H9 (cell line): Measurements from ENCODE around the gene NKD1. TPM values are rescaled to one million over a fixed set of nuclear protein-coding genes. Genes with fewer than 3 reads are reported as not detected.

ENCODE experiments used
- DNase-seq: peaks from one replicate; pipeline ENCODE4 v3.0.0-alpha.2; 2017
- H2AFZ ChIP-seq: one replicate; pipeline ENCODE4 v1.6.1; 2013; ENCODE audit warnings: mild to moderate bottlenecking, low read length, control low read depth, moderate library complexity
- H2AK5ac ChIP-seq: 2 replicates; pipeline ENCODE4 v1.6.1; 2013; ENCODE audit warnings: low read length, control low read depth, mixed read lengths; ENCODE audit not compliant: insufficient read length
- H2BK120ac ChIP-seq: one replicate; pipeline ENCODE4 v1.6.1; 2013; ENCODE audit warnings: low read depth, mild to moderate bottlenecking, low read length, control low read depth, inconsistent platforms; ENCODE audit not compliant: poor library complexity, severe bottlenecking
- H2BK12ac ChIP-seq: 2 replicates; pipeline ENCODE4 v1.6.1; 2013; ENCODE audit warnings: low read length, control low read depth, mixed read lengths, low read depth; ENCODE audit not compliant: insufficient read length
- H2BK15ac ChIP-seq: 2 replicates; pipeline ENCODE4 v1.6.1; 2013; ENCODE audit warnings: low read depth, low read length, control low read depth
- H2BK20ac ChIP-seq: one replicate; pipeline ENCODE4 v1.6.1; 2013; ENCODE audit warnings: low read depth, mild to moderate bottlenecking, low read length, control low read depth, inconsistent platforms; ENCODE audit not compliant: poor library complexity, severe bottlenecking
- H2BK5ac ChIP-seq: 2 replicates; pipeline ENCODE4 v1.6.1; 2013; ENCODE audit warnings: low read length, control low read depth, mixed read lengths; ENCODE audit not compliant: insufficient read length
- H3K14ac ChIP-seq: 2 replicates; pipeline ENCODE4 v1.6.1; 2013; ENCODE audit warnings: low read length, control low read depth; ENCODE audit not compliant: insufficient read depth
- H3K18ac ChIP-seq: 2 replicates; pipeline ENCODE4 v1.6.1; 2013; ENCODE audit warnings: low read depth, mild to moderate bottlenecking, mixed read lengths, low read length, control low read depth; ENCODE audit not compliant: insufficient read length
- H3K23ac ChIP-seq: 2 replicates; pipeline ENCODE4 v1.6.1; 2013; ENCODE audit warnings: low read length, control low read depth, mixed read lengths, low read depth; ENCODE audit not compliant: insufficient read length
- H3K23me2 ChIP-seq: 2 replicates; pipeline ENCODE4 v1.6.1; 2013; ENCODE audit warnings: low read depth, mild to moderate bottlenecking, mixed read lengths, low read length, control low read depth; ENCODE audit not compliant: insufficient read length, poor library complexity, severe bottlenecking
- H3K27ac ChIP-seq: 2 replicates; pipeline ENCODE4 v1.5.1; 2013; ENCODE audit warnings: low read length, control low read depth, mixed read lengths, low read depth; ENCODE audit not compliant: insufficient read length
- H3K27me3 ChIP-seq: 2 replicates; pipeline ENCODE4 v1.6.1; 2013; ENCODE audit warnings: low read length, control low read depth, inconsistent platforms; ENCODE audit not compliant: insufficient read depth
- H3K4ac ChIP-seq: 2 replicates; pipeline ENCODE4 v1.6.1; 2013; ENCODE audit warnings: low read depth, mild to moderate bottlenecking, control low read depth, inconsistent platforms, low read length, moderate library complexity
- H3K4me1 ChIP-seq: 2 replicates; pipeline ENCODE4 v1.6.1; 2013; ENCODE audit warnings: low read length, control low read depth, inconsistent platforms; ENCODE audit not compliant: insufficient read depth
- H3K4me2 ChIP-seq: 2 replicates; pipeline ENCODE4 v1.6.1; 2013; ENCODE audit warnings: low read length, control low read depth, mixed read lengths; ENCODE audit not compliant: insufficient read length, insufficient read depth
- H3K56ac ChIP-seq: 2 replicates; pipeline ENCODE4 v1.6.1; 2013; ENCODE audit warnings: low read depth, mild to moderate bottlenecking, mixed read lengths, low read length, control low read depth; ENCODE audit not compliant: insufficient read length
- H3K79me1 ChIP-seq: 2 replicates; pipeline ENCODE4 v1.6.1; 2013; ENCODE audit warnings: low read depth, mild to moderate bottlenecking, moderate library complexity, low read length, control low read depth, inconsistent platforms; ENCODE audit not compliant: insufficient read depth, poor library complexity, severe bottlenecking
- H3K79me2 ChIP-seq: 2 replicates; pipeline ENCODE4 v1.6.1; 2013; ENCODE audit warnings: low read length, control low read depth, inconsistent platforms; ENCODE audit not compliant: insufficient read depth
- H3K9ac ChIP-seq: 2 replicates; pipeline ENCODE4 v1.6.1; 2013; ENCODE audit warnings: low read length, control low read depth, mixed read lengths; ENCODE audit not compliant: insufficient read length; ENCODE audit errors: extremely low read depth
- H3K9me3 ChIP-seq: one replicate; pipeline ENCODE4 v1.6.1; 2013; ENCODE audit warnings: low read depth, low read length, inconsistent platforms; ENCODE audit not compliant: control insufficient read depth
- H3T11ph ChIP-seq: one replicate; pipeline ENCODE4 v1.6.1; 2013; ENCODE audit warnings: mild to moderate bottlenecking, low read length, control low read depth, inconsistent platforms
- H4K20me1 ChIP-seq: one replicate; pipeline ENCODE4 v1.6.1; 2013; ENCODE audit not compliant: control insufficient read depth, insufficient read length, insufficient read depth
- H4K5ac ChIP-seq: 2 replicates; pipeline ENCODE4 v1.6.1; 2013; ENCODE audit warnings: low read depth, mild to moderate bottlenecking, mixed read lengths, low read length, control low read depth; ENCODE audit not compliant: insufficient read length
- H4K8ac ChIP-seq: replicated peaks from 2 replicates; pipeline ENCODE4 v1.6.1; 2013; ENCODE audit warnings: low read length, control low read depth, mixed read lengths, low read depth; ENCODE audit not compliant: insufficient read length
- H4K91ac ChIP-seq: 2 replicates; pipeline ENCODE4 v1.6.1; 2013; ENCODE audit warnings: low read depth, mild to moderate bottlenecking, moderate library complexity, mixed read lengths, low read length, control low read depth; ENCODE audit not compliant: insufficient read length
- H3K27ac Mint-ChIP-seq, 3 experiments: 2 replicates in 2 of 3; 3 replicates in 1 of 3; pipeline ENCODE4 v1.8.0; 2020 to 2021; ENCODE audit warnings: mixed read lengths in 3 of 3, mild to moderate bottlenecking in 1 of 3, moderate library complexity in 1 of 3
- H3K27me3 Mint-ChIP-seq: 2 replicates; pipeline ENCODE4 v1.8.0; 2021; ENCODE audit warnings: low read depth, mild to moderate bottlenecking, moderate library complexity, mixed read lengths
- H3K36me3 Mint-ChIP-seq, 3 experiments: 2 replicates in 2 of 3; 3 replicates in 1 of 3; pipeline ENCODE4 v1.8.0; 2020 to 2021; ENCODE audit warnings: low read depth in 3 of 3, mixed read lengths in 3 of 3; ENCODE audit not compliant: insufficient read depth in 1 of 3
- H3K4me1 Mint-ChIP-seq, 2 experiments: 2 replicates each; pipeline ENCODE4 v1.8.0; 2020; ENCODE audit warnings: mixed read lengths in 2 of 2
- H3K4me3 Mint-ChIP-seq, 2 experiments: 2 replicates in 1 of 2; 3 replicates in 1 of 2; pipeline ENCODE4 v1.8.0; 2020 to 2021; ENCODE audit warnings: mild to moderate bottlenecking in 2 of 2, mixed read lengths in 2 of 2, moderate library complexity in 1 of 2
- H3K9me3 Mint-ChIP-seq, 2 experiments: 2 replicates in 1 of 2; 3 replicates in 1 of 2; pipeline ENCODE4 v1.8.0; 2020; ENCODE audit warnings: mild to moderate bottlenecking in 2 of 2, mixed read lengths in 2 of 2, moderate library complexity in 1 of 2
- WGBS: extraction: QIAGEN DNeasy Blood & Tissue Kit; methylation state at CpG from one replicate; pipeline ENCODE4 v1.1.7; 2013; ENCODE audit warnings: missing lambda C conversion rate, low lambda C conversion rate, mixed read lengths; ENCODE audit not compliant: insufficient read length; ENCODE audit errors: extremely low coverage; 5-methylcytosine and 5-hydroxymethylcytosine counted together
- total RNA-seq: library from RNA; stranded (reverse); gene quantifications from 2 replicates; pipeline ENCODE4 v1.2.1, GENCODE V29; 2021
- TF ChIP-seq, protein P1 (sequence below): fragments of 200-600 bp; sonication (generic); conservative IDR thresholded peaks from 3 replicates; pipeline ENCODE4 v1.8.0; 2021; ENCODE audit warnings: antibody characterized with exemption, mild to moderate bottlenecking

Gene NKD1
- total RNA-seq, 1 experiment from 2014 or later = 1.9 TPM

DNA sequence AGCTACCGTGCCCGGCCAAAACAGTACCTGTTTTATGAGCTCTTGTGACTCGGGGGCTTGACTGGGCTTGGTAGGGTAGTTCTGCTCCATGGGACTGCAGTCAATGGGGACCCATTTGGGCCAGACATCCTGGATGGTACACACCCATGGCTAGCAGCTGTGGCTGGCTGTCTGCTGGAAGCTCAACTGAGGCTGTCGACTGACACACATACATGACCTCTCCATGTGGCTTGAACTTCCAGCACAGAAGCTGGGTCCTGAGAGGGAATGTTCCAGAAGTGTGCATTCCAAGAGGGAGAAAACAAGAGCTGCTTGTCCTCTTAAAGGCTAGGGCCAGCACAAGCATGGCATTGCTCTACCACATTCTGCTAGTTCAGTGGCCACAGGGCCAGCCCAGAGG, 14.9 kb upstream of the NKD1 start:
- no peaks in the 10 kb centered on the region; a peak in 1 of 4 replicates for H3K4me1 Mint-ChIP-seq
- H3K27me3 Mint-ChIP-seq = peaks cover 17% of the 10 kb centered on the region
- no peak overlapping the region for H3K4ac ChIP-seq
- H3K23me2 ChIP-seq = no peaks in the 10 kb centered on the region
- H3K27ac ChIP-seq = no peak overlapping the region
- H3K79me1 ChIP-seq = no peaks in the 10 kb centered on the region
- H3K27ac Mint-ChIP-seq = no peak overlapping the region
- no peak overlapping the region for H4K5ac ChIP-seq
- H3K9me3 Mint-ChIP-seq = peaks cover 17 to 18% of the 10 kb centered on the region in 2 experiments; a peak in 4 of 5 replicates
- no peak overlapping the region for H2AFZ ChIP-seq
- no peak overlapping the region for H4K91ac ChIP-seq
- no peak for DNase-seq
- no peak overlapping the region for H3K9ac ChIP-seq
- no peaks in the 10 kb centered on the region; a peak in 2 of 7 replicates for H3K36me3 Mint-ChIP-seq
- H4K8ac ChIP-seq = no peak overlapping the region
- H2BK5ac ChIP-seq = no peak overlapping the region
- no peak overlapping the region for H2AK5ac ChIP-seq
- H3T11ph ChIP-seq = no peak overlapping the region
- H3K4me1 ChIP-seq = no peaks in the 10 kb centered on the region
- no peak overlapping the region for H2BK15ac ChIP-seq
- H2BK20ac ChIP-seq = no peak overlapping the region
- no peaks in the 10 kb centered on the region for H3K9me3 ChIP-seq
- no peaks in the 10 kb centered on the region for H3K79me2 ChIP-seq
- H3K4me3 Mint-ChIP-seq = no peak overlapping the region
- H3K27me3 ChIP-seq = no peaks in the 10 kb centered on the region
- no peak overlapping the region for H3K56ac ChIP-seq
- TF ChIP-seq, protein P1, sequence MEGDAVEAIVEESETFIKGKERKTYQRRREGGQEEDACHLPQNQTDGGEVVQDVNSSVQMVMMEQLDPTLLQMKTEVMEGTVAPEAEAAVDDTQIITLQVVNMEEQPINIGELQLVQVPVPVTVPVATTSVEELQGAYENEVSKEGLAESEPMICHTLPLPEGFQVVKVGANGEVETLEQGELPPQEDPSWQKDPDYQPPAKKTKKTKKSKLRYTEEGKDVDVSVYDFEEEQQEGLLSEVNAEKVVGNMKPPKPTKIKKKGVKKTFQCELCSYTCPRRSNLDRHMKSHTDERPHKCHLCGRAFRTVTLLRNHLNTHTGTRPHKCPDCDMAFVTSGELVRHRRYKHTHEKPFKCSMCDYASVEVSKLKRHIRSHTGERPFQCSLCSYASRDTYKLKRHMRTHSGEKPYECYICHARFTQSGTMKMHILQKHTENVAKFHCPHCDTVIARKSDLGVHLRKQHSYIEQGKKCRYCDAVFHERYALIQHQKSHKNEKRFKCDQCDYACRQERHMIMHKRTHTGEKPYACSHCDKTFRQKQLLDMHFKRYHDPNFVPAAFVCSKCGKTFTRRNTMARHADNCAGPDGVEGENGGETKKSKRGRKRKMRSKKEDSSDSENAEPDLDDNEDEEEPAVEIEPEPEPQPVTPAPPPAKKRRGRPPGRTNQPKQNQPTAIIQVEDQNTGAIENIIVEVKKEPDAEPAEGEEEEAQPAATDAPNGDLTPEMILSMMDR = no peak
- no peak overlapping the region for H3K18ac ChIP-seq
- H2BK12ac ChIP-seq = no peak overlapping the region
- H2BK120ac ChIP-seq = no peak overlapping the region
- no peaks in the 10 kb centered on the region for H4K20me1 ChIP-seq
- no peak overlapping the region; the same call in 1 of the 2 replicates for H3K14ac ChIP-seq
- H3K4me2 ChIP-seq = no peak overlapping the region
- H3K23ac ChIP-seq = no peak overlapping the region
- no CpG with 5 or more reads among the region's 4 CpGs for WGBS
